ENCODE results near the gene KMT2C.
"Not testable (repeated sequence)": the region's sequence is repeated elsewhere in the genome, so short reads cannot be mapped to it uniquely, and the experiment has no call there.

The KMT2C gene

GRCh38 chr7:152392254-152392653 lies 43.5 kb downstream of the KMT2C start:
- Histone ChIP-seq H4K20me1 (ENCODE audit: insufficient read depth, low read length) (peaks cover 34% of the 10 kb centered on the region), H3F3A (ENCODE audit: insufficient read depth, low read length) (no peaks in the 10 kb centered on the region), H3K4me1 (ENCODE audit: low read length) (no peaks in the 10 kb centered on the region), H3K9me3 (replicated peaks; ENCODE audit: insufficient read depth, low read length) (no peaks in the 10 kb centered on the region), H2AFZ (ENCODE audit: low read length) (no peak overlapping the region), H3K9ac (ENCODE audit: low read length) (no peak overlapping the region), H3K9me2 (replicated peaks; ENCODE audit: insufficient read depth, low read length) (no peaks in the 10 kb centered on the region), H3K27me3 (replicated peaks; ENCODE audit: insufficient read depth, low read length) (no peaks in the 10 kb centered on the region), H3K4me3 (ENCODE audit: low read length) (no peak overlapping the region), H3K79me2 (ENCODE audit: low read length) (peaks cover 97% of the 10 kb centered on the region), H3K36me3 (replicated peaks; ENCODE audit: insufficient read depth, low read length) (no peaks in the 10 kb centered on the region), H3K4me2 (ENCODE audit: low read depth, low read length) (no peak overlapping the region), H3K27ac (ENCODE audit: low read length) (no peak overlapping the region)
- TF ChIP-seq EZH2 (optimal IDR thresholded peaks at IDR 0.05; ENCODE audit: low read depth, low read length), result no peak
- no peak for TF ChIP-seq CTCF (IDR thresholded peaks at IDR 0.05; ENCODE audit: low read length)
- no peak for TF ChIP-seq EZH2phosphoT487 (IDR thresholded peaks at IDR 0.05; ENCODE audit: low read length)
- DNase-seq, result no peak

- H3K27ac ChIP-seq (ENCODE audit: low read length); H3K27me3 ChIP-seq (replicated peaks; ENCODE audit: insufficient read depth, low read length); H3K9ac ChIP-seq (ENCODE audit: low read length); H3F3A ChIP-seq (ENCODE audit: insufficient read depth, low read length); DNase-seq; H3K9me2 ChIP-seq (replicated peaks; ENCODE audit: insufficient read depth, low read length); H3K4me1 ChIP-seq (ENCODE audit: low read length); H3K4me3 ChIP-seq (ENCODE audit: low read length); H3K36me3 ChIP-seq (replicated peaks; ENCODE audit: insufficient read depth, low read length); H3K9me3 ChIP-seq (replicated peaks; ENCODE audit: insufficient read depth, low read length); H2AFZ ChIP-seq (ENCODE audit: low read length); H3K4me2 ChIP-seq (ENCODE audit: low read depth, low read length): not testable (repeated sequence)
- peaks cover 89% of the 10 kb centered on the region for H3K79me2 ChIP-seq (ENCODE audit: low read length)
- H4K20me1 ChIP-seq (ENCODE audit: insufficient read depth, low read length), result peaks cover 12% of the 10 kb centered on the region; the same call in 1 of the 2 replicates
These were observed 49.6 kb downstream of the KMT2C start for GRCh38 chr7:152386136-152386764.

GRCh38 chr7:152384235-152385200 lies 51.3 kb downstream of the KMT2C start:
- not testable (repeated sequence) for H3F3A ChIP-seq (ENCODE audit: insufficient read depth, low read length); H3K9me3 ChIP-seq (replicated peaks; ENCODE audit: insufficient read depth, low read length); H3K36me3 ChIP-seq (replicated peaks; ENCODE audit: insufficient read depth, low read length); H3K4me1 ChIP-seq (ENCODE audit: low read length); H3K9ac ChIP-seq (ENCODE audit: low read length); DNase-seq; H3K9me2 ChIP-seq (replicated peaks; ENCODE audit: insufficient read depth, low read length); H2AFZ ChIP-seq (ENCODE audit: low read length); H3K27me3 ChIP-seq (replicated peaks; ENCODE audit: insufficient read depth, low read length); H3K4me3 ChIP-seq (ENCODE audit: low read length); H3K4me2 ChIP-seq (ENCODE audit: low read depth, low read length); H3K27ac ChIP-seq (ENCODE audit: low read length)
- Histone ChIP-seq H4K20me1 (ENCODE audit: insufficient read depth, low read length) (peaks cover 12% of the 10 kb centered on the region; the same call in 1 of the 2 replicates), H3K79me2 (ENCODE audit: low read length) (peaks cover 90% of the 10 kb centered on the region)

GRCh38 chr7:152383341-152384234 lies 52.2 kb downstream of the KMT2C start:
- Histone ChIP-seq H3K4me3 (ENCODE audit: low read length) (no peak overlapping the region), H3F3A (ENCODE audit: insufficient read depth, low read length) (no peaks in the 10 kb centered on the region), H4K20me1 (ENCODE audit: insufficient read depth, low read length) (peaks cover 12% of the 10 kb centered on the region; the same call in 1 of the 2 replicates), H2AFZ (ENCODE audit: low read length) (no peak overlapping the region), H3K79me2 (ENCODE audit: low read length) (peaks cover 90% of the 10 kb centered on the region), H3K9ac (ENCODE audit: low read length) (no peak overlapping the region), H3K4me1 (ENCODE audit: low read length) (no peaks in the 10 kb centered on the region), H3K4me2 (ENCODE audit: low read depth, low read length) (no peak overlapping the region), H3K9me2 (replicated peaks; ENCODE audit: insufficient read depth, low read length) (no peaks in the 10 kb centered on the region), H3K9me3 (replicated peaks; ENCODE audit: insufficient read depth, low read length) (no peaks in the 10 kb centered on the region), H3K27ac (ENCODE audit: low read length) (no peak overlapping the region), H3K36me3 (replicated peaks; ENCODE audit: insufficient read depth, low read length) (no peaks in the 10 kb centered on the region), H3K27me3 (replicated peaks; ENCODE audit: insufficient read depth, low read length) (no peaks in the 10 kb centered on the region)
- DNase-seq, result no peak
- no peak for TF ChIP-seq EZH2phosphoT487 (IDR thresholded peaks at IDR 0.05; ENCODE audit: low read length)
- no peak for TF ChIP-seq EZH2 (optimal IDR thresholded peaks at IDR 0.05; ENCODE audit: low read depth, low read length)
- TF ChIP-seq CTCF (IDR thresholded peaks at IDR 0.05; ENCODE audit: low read length), result no peak
